Muscle layer of duodenum (tissue), 2 donors: ENCODE measurements around the gene ZFTA.

ENCODE experiments used
- H3K27ac ChIP-seq: one replicate; pipeline ENCODE4 v1.7.0; 2013; ENCODE audit warnings: mild to moderate bottlenecking, low read length
- H3K27me3 ChIP-seq: one replicate; pipeline ENCODE4 v1.7.0; 2013; ENCODE audit warnings: low read depth, mild to moderate bottlenecking, control low read depth, low read length
- H3K36me3 ChIP-seq, 2 donors: one replicate each; pipeline ENCODE4 v1.7.0; 2013; ENCODE audit warnings: low read length in 2 of 2, control low read depth in 1 of 2, mild to moderate bottlenecking in 1 of 2; ENCODE audit not compliant: insufficient read depth in 2 of 2, control insufficient read depth in 1 of 2
- H3K4me1 ChIP-seq, 2 donors: one replicate each; pipeline ENCODE4 v1.7.0; 2013; ENCODE audit warnings: low read length in 2 of 2, mild to moderate bottlenecking in 2 of 2, control low read depth in 1 of 2, moderate library complexity in 1 of 2; ENCODE audit not compliant: insufficient read depth in 2 of 2, control insufficient read depth in 1 of 2
- H3K4me3 ChIP-seq, 2 donors: one replicate each; pipeline ENCODE4 v1.7.0; 2013; ENCODE audit warnings: low read length in 2 of 2, low read depth in 1 of 2, mild to moderate bottlenecking in 1 of 2
- H3K9me3 ChIP-seq, 2 donors: one replicate each; pipeline ENCODE4 v1.7.0; 2013; ENCODE audit warnings: low read length in 2 of 2, control low read depth in 1 of 2, mild to moderate bottlenecking in 1 of 2; ENCODE audit not compliant: control insufficient read depth in 1 of 2
- donor health status: healthy.

The ZFTA gene

GRCh38 chr11:63763496-63764339 is 4.9 kb downstream of the ZFTA start:
- Histone ChIP-seq H3K4me3 (peak overlapping the region in 1 of 2 donors; percentile 77), H3K27ac (no peak overlapping the region), H3K4me1 (peaks cover 6 to 41% of the 10 kb centered on the region in 2 donors)

GRCh38 chr11:63762654-63763495 is 5.7 kb downstream of the ZFTA start:
- Histone ChIP-seq H3K4me3 (peak overlapping the region; percentile 26 to 77), H3K27me3 (no peaks in the 10 kb centered on the region), H3K9me3 (no peaks in the 10 kb centered on the region), H3K27ac (no peak overlapping the region), H3K36me3 (peaks cover 0 to 4% of the 10 kb centered on the region in 2 donors), H3K4me1 (peaks cover 6 to 41% of the 10 kb centered on the region in 2 donors)

More at GRCh38 chr11:63763496-63764339, 4.9 kb downstream of the ZFTA start:
- H3K9me3 ChIP-seq = no peaks in the 10 kb centered on the region
- H3K27me3 ChIP-seq = no peaks in the 10 kb centered on the region
- no peaks in the 10 kb centered on the region for H3K36me3 ChIP-seq

GRCh38 chr11:63761931-63762653 is 6.5 kb downstream of the ZFTA start:
- peaks cover 2 to 5% of the 10 kb centered on the region in 2 donors for H3K36me3 ChIP-seq
- H3K4me1 ChIP-seq = peaks cover 4 to 38% of the 10 kb centered on the region in 2 donors
- H3K27ac ChIP-seq = no peak overlapping the region
- no peaks in the 10 kb centered on the region for H3K9me3 ChIP-seq
- H3K27me3 ChIP-seq = no peaks in the 10 kb centered on the region
- H3K4me3 ChIP-seq = peak overlapping the region; percentile 26 to 77

GRCh38 chr11:63761188-63761587 is 7.4 kb downstream of the ZFTA start:
- Histone ChIP-seq H3K4me3 (no peak overlapping the region), H3K4me1 (peaks cover 0 to 29% of the 10 kb centered on the region in 2 donors), H3K9me3 (no peaks in the 10 kb centered on the region), H3K27me3 (no peaks in the 10 kb centered on the region), H3K27ac (no peak overlapping the region), H3K36me3 (peaks cover 5 to 6% of the 10 kb centered on the region in 2 donors)

GRCh38 chr11:63760487-63761079 is 8.0 kb downstream of the ZFTA start:
- H3K27me3 ChIP-seq = no peaks in the 10 kb centered on the region
- H3K4me1 ChIP-seq = peaks cover 0 to 24% of the 10 kb centered on the region in 2 donors
- no peaks in the 10 kb centered on the region for H3K9me3 ChIP-seq
- no peak overlapping the region for H3K27ac ChIP-seq
- H3K36me3 ChIP-seq = peaks cover 5 to 9% of the 10 kb centered on the region in 2 donors
- no peak overlapping the region for H3K4me3 ChIP-seq

- Histone ChIP-seq H3K27me3 (no peaks in the 10 kb centered on the region), H3K9me3 (no peaks in the 10 kb centered on the region), H3K27ac (no peak overlapping the region), H3K36me3 (peaks cover 12 to 13% of the 10 kb centered on the region in 2 donors), H3K4me3 (no peak overlapping the region), H3K4me1 (peaks cover 0 to 7% of the 10 kb centered on the region in 2 donors)
Observed at GRCh38 chr11:63756919-63757761, 11.4 kb downstream of the ZFTA start.

- H3K4me3 ChIP-seq = no peak overlapping the region
- no peaks in the 10 kb centered on the region for H3K27me3 ChIP-seq
- no peak overlapping the region for H3K27ac ChIP-seq
- H3K4me1 ChIP-seq = no peaks in the 10 kb centered on the region
- peaks cover 7 to 16% of the 10 kb centered on the region in 2 donors for H3K36me3 ChIP-seq
- no peaks in the 10 kb centered on the region for H3K9me3 ChIP-seq
Observed at GRCh38 chr11:63749624-63750023, 19.0 kb downstream of the ZFTA start.

GRCh38 chr11:63747011-63747410 is 21.6 kb downstream of the ZFTA start:
- Histone ChIP-seq H3K4me3 (no peak overlapping the region), H3K4me1 (no peaks in the 10 kb centered on the region), H3K27ac (no peak overlapping the region), H3K36me3 (peaks cover 0 to 11% of the 10 kb centered on the region in 2 donors), H3K27me3 (no peaks in the 10 kb centered on the region), H3K9me3 (no peaks in the 10 kb centered on the region)

GRCh38 chr11:63745304-63746170 is 23.0 kb downstream of the ZFTA start:
- no peaks in the 10 kb centered on the region for H3K36me3 ChIP-seq
- H3K27ac ChIP-seq = no peak overlapping the region
- H3K9me3 ChIP-seq = no peaks in the 10 kb centered on the region
- H3K27me3 ChIP-seq = no peaks in the 10 kb centered on the region
- no peaks in the 10 kb centered on the region for H3K4me1 ChIP-seq
- no peak overlapping the region for H3K4me3 ChIP-seq
